HEK293 (cell line): ENCODE measurements around the gene PAFAH1B2.

ENCODE experiments used
- CTCF ChIP-seq: fragments of 450-650 bp; formaldehyde crosslinking; IDR thresholded peaks from 2 replicates; pipeline ENCODE4 v1.5.1; 2016; ENCODE audit warnings: missing biosample characterization, missing genetic modification characterization
- REST ChIP-seq: fragments of 450-650 bp; formaldehyde crosslinking; IDR thresholded peaks from 2 replicates; pipeline ENCODE4 v1.5.1; 2016; ENCODE audit warnings: missing biosample characterization, missing genetic modification characterization
- ZNF239 ChIP-seq: fragments of 450-650 bp; formaldehyde crosslinking; IDR thresholded peaks from 2 replicates; pipeline ENCODE4 v1.5.1; 2016; ENCODE audit warnings: missing biosample characterization, missing genetic modification characterization
- ZNF433 ChIP-seq: fragments of 450-650 bp; formaldehyde crosslinking; IDR thresholded peaks from 2 replicates; pipeline ENCODE4 v1.5.1; 2016; ENCODE audit warnings: missing biosample characterization, missing genetic modification characterization, low read depth
- ZNF629 ChIP-seq: fragments of 450-650 bp; formaldehyde crosslinking; IDR thresholded peaks from 2 replicates; pipeline ENCODE4 v1.5.1; 2017; ENCODE audit warnings: missing biosample characterization, missing genetic modification characterization
- ZNF654 ChIP-seq: fragments of 450-650 bp; formaldehyde crosslinking; IDR thresholded peaks from 2 replicates; pipeline ENCODE4 v1.5.1; 2016; ENCODE audit warnings: low read depth, missing biosample characterization, missing genetic modification characterization
- ZSCAN23 ChIP-seq: fragments of 450-650 bp; formaldehyde crosslinking; IDR thresholded peaks from 2 replicates; pipeline ENCODE4 v1.5.1; 2016; ENCODE audit warnings: missing biosample characterization, missing genetic modification characterization
- TF ChIP-seq, protein P1 (sequence below): fragments of 450-650 bp; formaldehyde crosslinking; IDR thresholded peaks from 2 replicates; pipeline ENCODE4; 2016; ENCODE audit warnings: missing biosample characterization, missing genetic modification characterization

DNA sequence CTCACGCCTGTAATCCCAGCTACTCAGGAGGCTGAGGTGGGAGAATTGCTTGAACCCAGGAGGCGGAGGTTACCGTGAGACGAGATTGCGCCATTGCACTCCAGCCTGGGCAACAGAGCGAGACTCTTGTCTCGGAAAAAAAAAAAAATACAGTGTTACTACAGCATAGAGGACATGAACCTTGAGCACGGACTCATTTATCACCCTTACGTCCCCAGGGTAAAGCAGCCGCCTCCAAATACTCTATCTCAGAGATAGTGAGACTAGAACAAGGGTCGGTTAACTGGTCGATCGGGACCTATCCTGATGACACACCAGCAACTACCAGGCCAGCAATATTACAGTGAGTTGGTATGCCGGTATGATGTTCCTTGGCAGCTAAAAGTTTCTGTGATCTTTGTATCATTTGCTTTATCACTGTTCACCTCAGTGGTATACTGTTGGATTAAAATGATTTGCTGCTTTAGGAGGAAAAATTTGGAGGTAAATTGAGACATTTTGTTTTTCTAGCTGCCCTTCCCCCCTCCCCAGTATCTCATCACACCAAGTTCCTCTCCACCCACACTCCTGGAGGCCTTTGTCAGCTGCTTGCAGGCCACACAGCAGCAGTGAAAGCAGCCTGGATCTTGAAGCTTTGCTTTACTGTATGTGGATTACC is 27.4 kb downstream of the PAFAH1B2 start:
- TF ChIP-seq ZNF239 (tag by site-specific recombination): no peak
- no peak for TF ChIP-seq ZNF629 (tag by site-specific recombination)
- TF ChIP-seq, protein P1, sequence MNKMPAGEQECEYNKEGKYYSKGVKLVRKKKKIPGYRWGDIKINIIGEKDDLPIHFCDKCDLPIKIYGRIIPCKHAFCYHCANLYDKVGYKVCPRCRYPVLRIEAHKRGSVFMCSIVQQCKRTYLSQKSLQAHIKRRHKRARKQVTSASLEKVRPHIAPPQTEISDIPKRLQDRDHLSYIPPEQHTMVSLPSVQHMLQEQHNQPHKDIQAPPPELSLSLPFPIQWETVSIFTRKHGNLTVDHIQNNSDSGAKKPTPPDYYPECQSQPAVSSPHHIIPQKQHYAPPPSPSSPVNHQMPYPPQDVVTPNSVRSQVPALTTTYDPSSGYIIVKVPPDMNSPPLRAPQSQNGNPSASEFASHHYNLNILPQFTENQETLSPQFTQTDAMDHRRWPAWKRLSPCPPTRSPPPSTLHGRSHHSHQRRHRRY (tag by site-specific recombination): no peak
- TF ChIP-seq ZNF654: no peak
- no peak for TF ChIP-seq REST
- no peak for TF ChIP-seq ZNF433
- no peak for TF ChIP-seq ZSCAN23 (tag by site-specific recombination)
- no peak for TF ChIP-seq CTCF (tag by site-specific recombination)
